Keratinocyte (primary cell): ENCODE data around the gene MXRA7.

ENCODE experiments used
- CTCF ChIP-seq, 3 experiments: IDR thresholded peaks in 1 of 3; conservative IDR thresholded peaks in 1 of 3; optimal IDR thresholded peaks in 1 of 3; 2 replicates in 2 of 3; 3 replicates in 1 of 3; pipeline versions ENCODE3 to v1.5.1; 2011; ENCODE audit warnings: low read length in 3 of 3, mild to moderate bottlenecking in 3 of 3, moderate library complexity in 2 of 3, control low read depth in 1 of 3, inconsistent platforms in 1 of 3; ENCODE audit not compliant: insufficient read depth in 2 of 3; ENCODE audit errors: extremely low read depth in 1 of 3
- EZH2 ChIP-seq: IDR thresholded peaks from one replicate; pipeline ENCODE4 v1.6.1; 2012; ENCODE audit warnings: inconsistent platforms, mild to moderate bottlenecking, low read length, moderate library complexity

GRCh38 chr17:76726776-76727718, 16.3 kb upstream of the MXRA7 start, which contains the start of gene METTL23:
- peak; percentile 63 to 83 (median 76) for TF ChIP-seq CTCF (optimal IDR thresholded peaks at IDR 0.05 in 1 of 3, IDR thresholded peaks at IDR 0.05 in 1 of 3, conservative IDR thresholded peaks at IDR 0.05 in 1 of 3; ENCODE audit: extremely low read depth in 1 of 3, insufficient read depth in 2 of 3, low read length in 3 of 3)
- no peak for TF ChIP-seq EZH2
